ENCODE results near the gene NFKBIE. TPM values are rescaled to one million over a fixed set of nuclear protein-coding genes. Genes with fewer than 3 reads are reported as not detected.

NFKBIE gene
- total RNA-seq, 2 experiments from 2014 or later, result 13.3 to 17.9 TPM

DNA sequence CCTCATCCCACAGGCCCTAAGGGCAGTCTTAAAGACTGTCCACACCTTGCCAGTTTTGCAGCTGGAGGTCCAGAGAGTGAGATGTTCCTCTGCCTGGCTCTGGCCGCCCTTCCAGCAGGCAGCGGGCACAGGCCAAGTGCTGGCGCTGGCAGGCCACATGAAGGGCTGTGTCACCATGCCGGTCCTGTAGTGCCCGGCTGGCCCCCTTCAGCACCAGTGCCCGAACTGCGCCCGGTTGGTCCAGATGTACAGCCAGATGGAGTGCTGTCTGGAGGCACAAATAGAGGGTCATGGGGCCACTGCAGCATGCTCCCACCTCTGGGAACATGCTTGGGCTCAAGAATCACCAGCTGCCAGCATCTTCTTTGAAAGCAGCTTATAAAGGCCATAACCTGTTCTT, 3.8 kb downstream of the NFKBIE start:
- no peak overlapping the region for H3K27ac Mint-ChIP-seq
- no peak for DNase-seq
- H3K36me3 Mint-ChIP-seq (ENCODE audit: low read depth), result peaks cover 41% of the 10 kb centered on the region
- intact Hi-C loops (cut with micrococcal nuclease), result no loop called here
- no peaks in the 10 kb centered on the region for H3K27me3 Mint-ChIP-seq
- TF ChIP-seq CTCF (IDR thresholded peaks at IDR 0.05), result no peak
- H3K9me3 Mint-ChIP-seq, result no peaks in the 10 kb centered on the region
- no peak overlapping the region for H3K4me3 Mint-ChIP-seq
- no peak for ATAC-seq
- peaks cover 49% of the 10 kb centered on the region for H3K4me1 Mint-ChIP-seq (ENCODE audit: low read depth)
- POLR2A ChIA-PET, result interaction anchor here (0.9 to 17.2 kb wide), 5 partner anchors 8 to 47 kb away, joined by 3 to 486 read pairs (median 11); partner anchors contain the start of gene HSP90AB1
- CTCF ChIA-PET, result interaction anchor here (0.9 to 1.5 kb wide), 8 partner anchors 8 to 161 kb away, joined by 3 to 6 read pairs (median 4); partner anchors contain the start of gene AARS2

DNA sequence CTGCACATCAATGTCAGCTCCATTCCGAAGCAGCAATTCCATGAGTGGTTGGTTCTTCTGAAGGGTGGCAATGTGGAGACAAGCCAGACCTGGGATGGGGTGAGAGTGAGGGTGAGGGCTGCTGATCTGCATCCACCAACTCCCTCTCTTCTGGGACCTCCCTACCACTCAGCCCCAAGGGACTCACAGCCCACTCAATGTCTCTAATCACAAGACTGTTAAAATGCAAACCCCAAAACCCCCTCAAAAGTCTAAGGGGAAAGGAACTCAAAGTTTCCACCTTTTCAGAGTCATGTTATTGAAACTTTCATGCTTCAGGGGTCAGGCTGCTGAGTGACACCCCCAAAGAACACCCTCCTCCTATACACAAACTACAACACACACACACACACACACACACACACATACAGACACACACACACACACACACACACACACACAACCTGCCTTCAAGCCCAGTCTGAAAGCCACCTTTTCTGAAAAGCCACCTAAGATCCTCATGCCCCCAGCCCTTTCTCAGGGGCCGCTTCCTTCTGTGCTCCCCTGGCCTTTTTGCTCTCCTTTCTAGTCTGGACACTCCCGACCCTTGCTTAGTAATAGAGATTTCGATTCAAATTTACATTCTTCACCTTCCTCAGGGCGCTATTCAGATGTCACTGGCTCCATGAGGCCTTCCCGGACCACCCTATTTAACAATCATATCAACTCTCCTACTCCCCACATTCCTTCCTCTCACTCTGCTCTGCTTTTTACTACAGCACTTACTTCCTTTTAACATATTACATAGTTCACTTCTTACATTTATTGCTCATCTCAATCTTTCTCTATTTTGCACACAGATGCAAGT, 4.7 kb downstream of the NFKBIE start:
- ChIA-PET CTCF (interaction anchor here (1.4 kb wide), 1 partner anchor 44 kb away, joined by 5 read pairs; no protein-coding TSS in a partner anchor), POLR2A (interaction anchor here (17.2 kb wide), 1 partner anchor 15 kb away, joined by 486 read pairs; the partner anchor contains the start of gene HSP90AB1)
- H3K27ac Mint-ChIP-seq, result peak overlapping the region; percentile 66
- intact Hi-C loops (cut with micrococcal nuclease), result no loop called here
- no peak overlapping the region for H3K4me3 Mint-ChIP-seq
- TF ChIP-seq CTCF (IDR thresholded peaks at IDR 0.05), result no peak
- no peaks in the 10 kb centered on the region for H3K9me3 Mint-ChIP-seq
- DNase-seq (no peak), ATAC-seq (no peak)
- H3K4me1 Mint-ChIP-seq (ENCODE audit: low read depth), result peaks cover 52% of the 10 kb centered on the region
- peaks cover 42% of the 10 kb centered on the region for H3K36me3 Mint-ChIP-seq (ENCODE audit: low read depth)
- H3K27me3 Mint-ChIP-seq, result no peaks in the 10 kb centered on the region

DNA sequence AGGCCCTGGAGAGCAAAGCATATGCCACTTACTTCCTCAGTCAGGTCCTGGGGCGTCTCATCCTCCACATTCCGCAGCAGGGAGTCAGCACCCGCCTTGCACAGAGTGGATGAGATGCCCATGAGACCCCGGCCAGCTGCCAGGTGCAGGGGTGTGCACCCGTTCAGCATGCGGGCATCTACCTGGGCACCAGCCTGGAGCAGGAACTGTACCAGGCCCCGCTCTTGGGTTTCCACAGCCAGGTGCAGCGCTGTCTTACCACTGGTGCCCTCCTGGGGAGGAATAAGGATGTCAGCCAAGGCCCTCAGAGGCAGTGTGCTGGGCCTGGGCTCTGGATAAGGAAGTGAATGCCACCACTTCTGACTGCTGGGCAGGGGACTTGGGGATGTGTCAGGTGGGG, 5.3 kb downstream of the NFKBIE start:
- peaks cover 58% of the 10 kb centered on the region for H3K4me1 Mint-ChIP-seq (ENCODE audit: low read depth)
- intact Hi-C loops (cut with micrococcal nuclease), result no loop called here
- no peak for ATAC-seq
- no peak overlapping the region for H3K27ac Mint-ChIP-seq
- CTCF ChIA-PET, result no interaction called here
- peaks cover 44% of the 10 kb centered on the region for H3K36me3 Mint-ChIP-seq (ENCODE audit: low read depth)
- no peaks in the 10 kb centered on the region for H3K9me3 Mint-ChIP-seq
- no peaks in the 10 kb centered on the region for H3K27me3 Mint-ChIP-seq
- no peak for DNase-seq
- POLR2A ChIA-PET, result interaction anchor here (17.2 kb wide), 1 partner anchor 15 kb away, joined by 486 read pairs; the partner anchor contains the start of gene HSP90AB1
- H3K4me3 Mint-ChIP-seq, result no peak overlapping the region
- no peak for TF ChIP-seq CTCF (IDR thresholded peaks at IDR 0.05)

- intact Hi-C loops (cut with micrococcal nuclease), result no loop called here
- Mint-ChIP-seq H3K4me1 (ENCODE audit: low read depth) (peaks cover 67% of the 10 kb centered on the region), H3K36me3 (ENCODE audit: low read depth) (peaks cover 37% of the 10 kb centered on the region), H3K4me3 (no peak overlapping the region), H3K27ac (peak overlapping the region; percentile 85), H3K27me3 (no peaks in the 10 kb centered on the region), H3K9me3 (no peaks in the 10 kb centered on the region)
- ChIA-PET CTCF (interaction anchor here (1.0 to 3.8 kb wide), 2 partner anchors 13 to 86 kb away, joined by 4 to 47 read pairs; partner anchors contain the start of gene HSP90AB1), POLR2A (interaction anchor here (17.2 kb wide), 1 partner anchor 14 kb away, joined by 486 read pairs; the partner anchor contains the start of gene HSP90AB1)
- DNase-seq (no peak), ATAC-seq (no peak)
- no peak for TF ChIP-seq CTCF (IDR thresholded peaks at IDR 0.05)
Observed at GRCh38 chr6:44258921-44259320, 6.4 kb downstream of the NFKBIE start.

Measured in activated CD8-positive, alpha-beta T cell treated with anti-CD3 and anti-CD28 coated beads for 36 hours (primary cell).